Measurements from ENCODE around the gene SCN9A.

- TF ChIP-seq, protein P1, sequence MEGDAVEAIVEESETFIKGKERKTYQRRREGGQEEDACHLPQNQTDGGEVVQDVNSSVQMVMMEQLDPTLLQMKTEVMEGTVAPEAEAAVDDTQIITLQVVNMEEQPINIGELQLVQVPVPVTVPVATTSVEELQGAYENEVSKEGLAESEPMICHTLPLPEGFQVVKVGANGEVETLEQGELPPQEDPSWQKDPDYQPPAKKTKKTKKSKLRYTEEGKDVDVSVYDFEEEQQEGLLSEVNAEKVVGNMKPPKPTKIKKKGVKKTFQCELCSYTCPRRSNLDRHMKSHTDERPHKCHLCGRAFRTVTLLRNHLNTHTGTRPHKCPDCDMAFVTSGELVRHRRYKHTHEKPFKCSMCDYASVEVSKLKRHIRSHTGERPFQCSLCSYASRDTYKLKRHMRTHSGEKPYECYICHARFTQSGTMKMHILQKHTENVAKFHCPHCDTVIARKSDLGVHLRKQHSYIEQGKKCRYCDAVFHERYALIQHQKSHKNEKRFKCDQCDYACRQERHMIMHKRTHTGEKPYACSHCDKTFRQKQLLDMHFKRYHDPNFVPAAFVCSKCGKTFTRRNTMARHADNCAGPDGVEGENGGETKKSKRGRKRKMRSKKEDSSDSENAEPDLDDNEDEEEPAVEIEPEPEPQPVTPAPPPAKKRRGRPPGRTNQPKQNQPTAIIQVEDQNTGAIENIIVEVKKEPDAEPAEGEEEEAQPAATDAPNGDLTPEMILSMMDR (IDR thresholded peaks at IDR 0.05; ENCODE audit: low read length) = no peak
- no peak for TF ChIP-seq EZH2 (IDR thresholded peaks at IDR 0.05; ENCODE audit: borderline replicate concordance, low read length)
These were observed 43.6 kb downstream of the SCN9A start for GRCh38 chr2:166332106-166332505.
